PC-3 (cell line): ENCODE measurements around the gene SDF2L1. TPM values are rescaled to one million over a fixed set of nuclear protein-coding genes. Genes with fewer than 3 reads are reported as not detected.

Source experiments
- ATAC-seq: fragments of 200-7000 bp; cut with Tn5 transposase; 2 replicates; pipeline ENCODE4 v1.9.1; 2020; ENCODE audit warnings: mild to moderate bottlenecking, moderate library complexity
- BruUV-seq: library from RNA; stranded (reverse); fragments of 400-500 nt; replicated peaks from 2 replicates; lab custom pipeline; 2021; lab: Mats Ljungman, UMichigan
- CTCF ChIA-PET: fragments of 300-600 bp; sonication (Branson Sonifier 250); formaldehyde crosslinking; loops from one replicate; lab custom pipeline; 2022; ENCODE audit warnings: antibody characterized with exemption; lab: Charles Lee
- POLR2A ChIA-PET: fragments of 300-600 bp; sonication (Branson Sonifier 250); formaldehyde crosslinking; loops from one replicate; lab custom pipeline; 2022; ENCODE audit warnings: antibody characterized with exemption; ENCODE audit not compliant: unreplicated experiment; lab: Charles Lee
- DNase-seq: peaks from one replicate; pipeline ENCODE4 v3.0.0-alpha.2; 2015
- H2AFZ ChIP-seq: fragments of 300-600 bp; sonication (generic); 2 replicates; pipeline ENCODE4 v1.6.0; 2016; ENCODE audit warnings: antibody characterized with exemption, low read length
- H3F3A ChIP-seq: fragments of 300-600 bp; sonication (generic); one replicate; pipeline ENCODE4 v1.6.0; 2017; ENCODE audit warnings: antibody characterized with exemption, low read length, control low read depth, mild to moderate bottlenecking; ENCODE audit not compliant: unreplicated experiment
- H3K27ac ChIP-seq: fragments of 300-600 bp; sonication (generic); 2 replicates; pipeline ENCODE4 v1.5.1; 2016; ENCODE audit warnings: mild to moderate bottlenecking, low read length
- H3K27me3 ChIP-seq: fragments of 300-600 bp; sonication (generic); 2 replicates; pipeline ENCODE4 v1.6.1; 2016; ENCODE audit warnings: low read length, mixed read lengths
- H3K36me3 ChIP-seq: fragments of 300-600 bp; sonication (generic); 2 replicates; pipeline ENCODE4 v1.6.1; 2016; ENCODE audit warnings: low read depth, mixed run types, low read length, mixed read lengths
- H3K4me1 ChIP-seq: fragments of 300-600 bp; sonication (generic); 2 replicates; pipeline ENCODE4 v1.5.1; 2016; ENCODE audit warnings: low read length; ENCODE audit not compliant: insufficient read depth
- H3K4me2 ChIP-seq: fragments of 300-600 bp; sonication (generic); 2 replicates; pipeline ENCODE4 v1.6.0; 2016; ENCODE audit warnings: low read length
- H3K4me3 ChIP-seq: fragments of 300-600 bp; sonication (generic); 2 replicates; pipeline ENCODE4 v1.5.1; 2016; ENCODE audit warnings: mild to moderate bottlenecking, low read length, mixed read lengths
- H3K79me2 ChIP-seq: fragments of 300-600 bp; sonication (generic); 2 replicates; pipeline ENCODE4 v1.6.1; 2017; ENCODE audit warnings: low read length, mixed read lengths
- H3K9ac ChIP-seq: fragments of 300-600 bp; sonication (generic); 2 replicates; pipeline ENCODE4 v1.6.0; 2016; ENCODE audit warnings: mild to moderate bottlenecking, low read length
- H3K9me2 ChIP-seq: fragments of 300-600 bp; sonication (generic); replicated peaks from 2 replicates; pipeline ENCODE4 v1.6.1; 2016; ENCODE audit warnings: mixed run types, low read length, mixed read lengths
- H3K9me3 ChIP-seq: fragments of 300-600 bp; sonication (generic); 2 replicates; pipeline ENCODE4 v1.6.1; 2016; ENCODE audit warnings: low read length, mixed read lengths
- H4K20me1 ChIP-seq: fragments of 300-600 bp; sonication (generic); 2 replicates; pipeline ENCODE4 v1.6.1; 2016; ENCODE audit warnings: low read length, mixed read lengths
- CTCF ChIP-seq: fragments of 300-600 bp; sonication (generic); conservative IDR thresholded peaks from 2 replicates; pipeline ENCODE4 v1.5.1; 2017; ENCODE audit warnings: antibody characterized with exemption, low read depth, mild to moderate bottlenecking, low read length
- EZH2 ChIP-seq: fragments of 300-600 bp; sonication (generic); IDR thresholded peaks from one replicate; pipeline ENCODE4 v1.6.1; 2017; ENCODE audit warnings: antibody characterized with exemption, mild to moderate bottlenecking, low read length; ENCODE audit not compliant: unreplicated experiment
- EZH2phosphoT487 ChIP-seq: fragments of 300-600 bp; sonication (generic); IDR thresholded peaks from 2 replicates; pipeline ENCODE4 v1.6.1; 2018; ENCODE audit warnings: mild to moderate bottlenecking, antibody characterized with exemption, low read length, borderline replicate concordance
- intact Hi-C: fragments of 100-400 bp; cut with micrococcal nuclease; formaldehyde crosslinking; loops from 2 replicates; pipeline ENCODE4 v1.9.0; 2023
- total RNA-seq: library from RNA; depleted of rRNA; stranded (reverse); fragments of >200 nt; gene quantifications from 2 replicates; pipeline ENCODE4 v1.2.3, GENCODE V29; 2014

The SDF2L1 gene
- total RNA-seq, 1 experiment from 2014 or later, result 180 TPM

- TF ChIP-seq EZH2 (no peak), CTCF (no peak), EZH2phosphoT487 (no peak)
- ChIA-PET POLR2A (no interaction called here), CTCF (no interaction called here)
- no peaks in the 10 kb centered on the region for H3K9me3 ChIP-seq
- H2AFZ ChIP-seq, result no peak overlapping the region
- no peaks in the 10 kb centered on the region for H4K20me1 ChIP-seq
- no peak overlapping the region for H3K4me2 ChIP-seq
- H3K36me3 ChIP-seq, result no peaks in the 10 kb centered on the region
- H3K79me2 ChIP-seq, result no peaks in the 10 kb centered on the region
- no peaks in the 10 kb centered on the region for H3F3A ChIP-seq
- ATAC-seq (no peak), DNase-seq (no peak)
- intact Hi-C loops, result no loop called here
- no peak overlapping the region for H3K9ac ChIP-seq
- no peak overlapping the region for H3K27ac ChIP-seq
- no TSS peak for BruUV-seq
- H3K4me1 ChIP-seq, result no peaks in the 10 kb centered on the region
- H3K27me3 ChIP-seq, result no peaks in the 10 kb centered on the region
- no peaks in the 10 kb centered on the region for H3K9me2 ChIP-seq
- no peak overlapping the region for H3K4me3 ChIP-seq
These were observed 40.5 kb downstream of the SDF2L1 start for GRCh38 chr22:21682385-21683175.

- no peak for ATAC-seq
These were observed 41.3 kb downstream of the SDF2L1 start for GRCh38 chr22:21683401-21683811.

More at GRCh38 chr22:21683401-21683811, 41.3 kb downstream of the SDF2L1 start:
- TF ChIP-seq CTCF (no peak), EZH2 (no peak), EZH2phosphoT487 (no peak)
- Histone ChIP-seq H3K4me2 (no peak overlapping the region), H2AFZ (no peak overlapping the region), H3K27ac (no peak overlapping the region), H3K4me3 (no peak overlapping the region), H4K20me1 (no peaks in the 10 kb centered on the region), H3K36me3 (no peaks in the 10 kb centered on the region), H3K27me3 (no peaks in the 10 kb centered on the region), H3K9me3 (no peaks in the 10 kb centered on the region), H3K79me2 (no peaks in the 10 kb centered on the region), H3K4me1 (no peaks in the 10 kb centered on the region), H3F3A (no peaks in the 10 kb centered on the region), H3K9ac (no peak overlapping the region), H3K9me2 (no peaks in the 10 kb centered on the region)
- CTCF ChIA-PET, result no interaction called here
- DNase-seq, result no peak
- BruUV-seq, result no TSS peak
- POLR2A ChIA-PET, result interaction anchor here (0.6 kb wide), 1 partner anchor 14 kb away, joined by 3 read pairs; no protein-coding TSS in a partner anchor
- intact Hi-C loops, result no loop called here
